ENCODE results near the gene STX1A.

DNA sequence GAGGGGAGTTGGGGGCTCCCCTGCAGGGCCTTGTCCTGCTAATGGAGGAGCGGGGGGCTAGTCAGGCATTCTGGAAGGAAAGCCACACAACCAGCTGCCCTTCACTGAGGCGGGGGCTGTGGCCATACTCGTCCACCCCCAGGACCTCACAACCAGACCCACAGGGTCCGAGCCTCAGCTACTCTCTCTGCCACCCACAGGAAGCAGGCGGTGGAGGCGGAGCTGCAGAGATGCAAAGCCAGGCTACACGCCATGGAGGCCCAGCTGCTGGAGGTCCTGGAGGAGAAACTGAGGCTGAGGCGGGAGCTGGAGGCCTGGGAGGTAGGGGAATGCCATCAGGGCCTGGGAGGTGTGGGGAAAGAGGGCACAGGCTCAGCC is 16.0 kb upstream of the STX1A start:
- no peak for TF ChIP-seq POLR2A (IDR thresholded peaks at IDR 0.05)
- TF ChIP-seq, protein P1, sequence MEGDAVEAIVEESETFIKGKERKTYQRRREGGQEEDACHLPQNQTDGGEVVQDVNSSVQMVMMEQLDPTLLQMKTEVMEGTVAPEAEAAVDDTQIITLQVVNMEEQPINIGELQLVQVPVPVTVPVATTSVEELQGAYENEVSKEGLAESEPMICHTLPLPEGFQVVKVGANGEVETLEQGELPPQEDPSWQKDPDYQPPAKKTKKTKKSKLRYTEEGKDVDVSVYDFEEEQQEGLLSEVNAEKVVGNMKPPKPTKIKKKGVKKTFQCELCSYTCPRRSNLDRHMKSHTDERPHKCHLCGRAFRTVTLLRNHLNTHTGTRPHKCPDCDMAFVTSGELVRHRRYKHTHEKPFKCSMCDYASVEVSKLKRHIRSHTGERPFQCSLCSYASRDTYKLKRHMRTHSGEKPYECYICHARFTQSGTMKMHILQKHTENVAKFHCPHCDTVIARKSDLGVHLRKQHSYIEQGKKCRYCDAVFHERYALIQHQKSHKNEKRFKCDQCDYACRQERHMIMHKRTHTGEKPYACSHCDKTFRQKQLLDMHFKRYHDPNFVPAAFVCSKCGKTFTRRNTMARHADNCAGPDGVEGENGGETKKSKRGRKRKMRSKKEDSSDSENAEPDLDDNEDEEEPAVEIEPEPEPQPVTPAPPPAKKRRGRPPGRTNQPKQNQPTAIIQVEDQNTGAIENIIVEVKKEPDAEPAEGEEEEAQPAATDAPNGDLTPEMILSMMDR (IDR thresholded peaks at IDR 0.05) = no peak

Measured in sigmoid colon (tissue), 3 donors.